ENCODE measurements around the gene CITED2. TPM values are rescaled to one million over a fixed set of nuclear protein-coding genes. Genes with fewer than 3 reads are reported as not detected.
"Not testable (repeated sequence)": the region's sequence is repeated elsewhere in the genome, so short reads cannot be mapped to it uniquely, and the experiment has no call there.

CITED2 gene
- total RNA-seq, 4 donors from 2014 or later: 53.4 to 260 (median 159) TPM

DNA sequence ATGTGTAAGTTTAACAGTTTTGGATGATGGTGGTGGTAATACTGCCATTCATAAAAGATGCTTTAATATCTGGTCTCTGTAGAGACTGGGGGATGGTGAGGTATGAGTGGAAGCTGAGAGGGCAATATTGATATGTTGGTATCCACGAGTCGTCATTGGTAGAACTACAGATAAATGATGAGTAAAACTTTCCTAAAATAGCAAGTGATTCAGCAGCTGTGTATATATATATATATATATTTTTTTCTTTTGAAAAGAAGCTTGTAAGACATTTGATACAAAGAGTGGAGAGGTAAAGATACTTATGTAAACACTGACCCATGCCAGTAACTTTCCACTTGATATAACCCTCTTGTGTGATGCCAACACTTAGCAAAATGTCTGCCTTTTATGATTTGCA lies 41.7 kb upstream of the CITED2 start:
- no peak overlapping the region for H3K27ac ChIP-seq
- no peak overlapping the region for H3K4me3 ChIP-seq
- H3K9me3 ChIP-seq: no peaks in the 10 kb centered on the region
- no peaks in the 10 kb centered on the region for H3K27me3 ChIP-seq
- no peak for DNase-seq
- no peaks in the 10 kb centered on the region for H3K36me3 ChIP-seq
- intact Hi-C loops (cut with DNase I; ENCODE audit: low total_unique reads): no loop called here
- TF ChIP-seq CTCF (IDR thresholded peaks at IDR 0.05) (no peak), POLR2A (IDR thresholded peaks at IDR 0.05) (no peak)
- H3K4me1 ChIP-seq: no peaks in the 10 kb centered on the region

DNA sequence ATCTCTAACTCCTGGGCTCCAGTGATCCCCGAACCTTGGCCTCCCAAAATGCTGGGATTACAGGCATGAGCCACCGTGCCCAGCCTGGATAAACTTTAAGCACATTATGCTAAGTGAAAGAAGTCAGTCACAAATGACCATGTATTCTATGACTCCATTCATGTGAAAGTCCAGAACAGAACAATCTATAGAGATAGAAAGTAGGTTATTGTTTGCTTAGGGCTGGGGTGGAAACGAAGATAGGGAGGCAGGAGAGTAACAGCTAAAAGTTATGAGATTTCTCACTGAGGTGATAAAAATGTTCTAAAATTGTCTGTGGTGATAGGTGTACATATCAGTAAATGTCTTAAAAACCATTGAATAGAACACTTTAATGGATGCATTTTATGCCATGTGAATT lies 40.9 kb upstream of the CITED2 start:
- DNase-seq: no peak
- Histone ChIP-seq H3K27me3 (no peaks in the 10 kb centered on the region), H3K36me3 (no peaks in the 10 kb centered on the region), H3K27ac (no peak overlapping the region), H3K9me3 (no peaks in the 10 kb centered on the region), H3K4me1 (no peaks in the 10 kb centered on the region), H3K4me3 (no peak overlapping the region)
- intact Hi-C loops (cut with DNase I; ENCODE audit: low total_unique reads): no loop called here
- TF ChIP-seq CTCF (IDR thresholded peaks at IDR 0.05) (no peak), POLR2A (IDR thresholded peaks at IDR 0.05) (no peak)

GRCh38 chr6:139412103-139412502 lies 37.7 kb upstream of the CITED2 start:
- H3K27ac ChIP-seq; H3K9me3 ChIP-seq; H3K27me3 ChIP-seq; H3K4me3 ChIP-seq; H3K36me3 ChIP-seq; H3K4me1 ChIP-seq; DNase-seq; intact Hi-C loops (cut with DNase I; ENCODE audit: low total_unique reads): not testable (repeated sequence)

GRCh38 chr6:139409026-139409425 lies 34.6 kb upstream of the CITED2 start:
- H3K27me3 ChIP-seq: no peaks in the 10 kb centered on the region
- H3K9me3 ChIP-seq: no peaks in the 10 kb centered on the region
- no peaks in the 10 kb centered on the region for H3K36me3 ChIP-seq
- H3K27ac ChIP-seq: no peak overlapping the region
- TF ChIP-seq CTCF (IDR thresholded peaks at IDR 0.05) (no peak), POLR2A (IDR thresholded peaks at IDR 0.05) (no peak)
- DNase-seq: no peak
- H3K4me3 ChIP-seq: no peak overlapping the region
- intact Hi-C loops (cut with DNase I; ENCODE audit: low total_unique reads): no loop called here
- no peaks in the 10 kb centered on the region for H3K4me1 ChIP-seq

DNA sequence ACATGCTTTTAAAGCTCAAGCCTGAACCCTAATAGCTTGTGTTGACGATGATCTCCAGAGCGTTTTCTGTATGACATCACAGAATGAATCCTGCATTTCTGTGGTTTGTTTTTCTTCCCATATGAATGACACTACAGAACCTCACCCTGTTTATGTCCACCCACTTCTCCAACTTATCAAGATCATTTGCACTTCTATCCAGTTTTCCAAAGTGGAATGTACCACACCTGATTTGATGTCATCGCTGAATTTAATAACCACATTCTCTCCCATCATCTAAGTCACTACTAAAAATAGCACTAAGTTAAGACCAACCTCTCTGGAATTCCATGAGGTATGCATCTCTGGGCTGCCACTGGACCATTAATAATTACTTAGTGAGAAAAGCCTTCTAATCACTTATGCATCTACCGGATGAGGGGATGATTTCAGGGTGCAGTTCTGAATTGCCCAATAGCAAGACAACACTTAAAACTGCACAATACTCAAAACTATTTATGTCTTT lies 33.3 kb upstream of the CITED2 start:
- no peak for TF ChIP-seq POLR2A (IDR thresholded peaks at IDR 0.05)
- no peak for TF ChIP-seq CTCF (IDR thresholded peaks at IDR 0.05)
- intact Hi-C loops (cut with DNase I; ENCODE audit: low total_unique reads): no loop called here
- Histone ChIP-seq H3K36me3 (no peaks in the 10 kb centered on the region), H3K4me1 (no peaks in the 10 kb centered on the region), H3K4me3 (no peak overlapping the region), H3K27ac (peak overlapping the region in 1 of 2 donors; percentile 14), H3K27me3 (no peaks in the 10 kb centered on the region), H3K9me3 (no peaks in the 10 kb centered on the region)
- DNase-seq: no peak

Data from uterus (tissue), 4 donors.